ENCODE data around the gene TMEM176B.

- TF ChIP-seq, protein P1, sequence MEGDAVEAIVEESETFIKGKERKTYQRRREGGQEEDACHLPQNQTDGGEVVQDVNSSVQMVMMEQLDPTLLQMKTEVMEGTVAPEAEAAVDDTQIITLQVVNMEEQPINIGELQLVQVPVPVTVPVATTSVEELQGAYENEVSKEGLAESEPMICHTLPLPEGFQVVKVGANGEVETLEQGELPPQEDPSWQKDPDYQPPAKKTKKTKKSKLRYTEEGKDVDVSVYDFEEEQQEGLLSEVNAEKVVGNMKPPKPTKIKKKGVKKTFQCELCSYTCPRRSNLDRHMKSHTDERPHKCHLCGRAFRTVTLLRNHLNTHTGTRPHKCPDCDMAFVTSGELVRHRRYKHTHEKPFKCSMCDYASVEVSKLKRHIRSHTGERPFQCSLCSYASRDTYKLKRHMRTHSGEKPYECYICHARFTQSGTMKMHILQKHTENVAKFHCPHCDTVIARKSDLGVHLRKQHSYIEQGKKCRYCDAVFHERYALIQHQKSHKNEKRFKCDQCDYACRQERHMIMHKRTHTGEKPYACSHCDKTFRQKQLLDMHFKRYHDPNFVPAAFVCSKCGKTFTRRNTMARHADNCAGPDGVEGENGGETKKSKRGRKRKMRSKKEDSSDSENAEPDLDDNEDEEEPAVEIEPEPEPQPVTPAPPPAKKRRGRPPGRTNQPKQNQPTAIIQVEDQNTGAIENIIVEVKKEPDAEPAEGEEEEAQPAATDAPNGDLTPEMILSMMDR (IDR thresholded peaks at IDR 0.05; ENCODE audit: low read depth, low read length): no peak
- TF ChIP-seq EZH2phosphoT487 (IDR thresholded peaks at IDR 0.05; ENCODE audit: low read depth): no peak
These were observed 33.8 kb downstream of the TMEM176B start for GRCh38 chr7:150766334-150766709.
